Left ventricle myocardium inferior (tissue), 1 donor: Measurements from ENCODE around the gene FAM174B. TPM values are rescaled to one million over a fixed set of nuclear protein-coding genes. Genes with fewer than 3 reads are reported as not detected.
"Not testable (repeated sequence)": the region's sequence is repeated elsewhere in the genome, so short reads cannot be mapped to it uniquely, and the experiment has no call there.

Experiments
- DNase-seq: peaks from one replicate; pipeline ENCODE4 v3.0.0-alpha.2; 2020
- H3K27ac ChIP-seq: fragments of 200-600 bp; replicated peaks from 2 replicates; pipeline ENCODE4 v1.8.0; 2021
- H3K27me3 ChIP-seq: fragments of 200-600 bp; 2 replicates; pipeline ENCODE4 v1.8.0; 2021; ENCODE audit warnings: low read depth
- H3K36me3 ChIP-seq: fragments of 200-600 bp; 2 replicates; pipeline ENCODE4 v1.8.0; 2021
- H3K4me1 ChIP-seq: fragments of 200-600 bp; 2 replicates; pipeline ENCODE4 v1.8.0; 2021
- H3K4me3 ChIP-seq: fragments of 200-600 bp; 2 replicates; pipeline ENCODE4 v1.8.0; 2021; ENCODE audit warnings: mild to moderate bottlenecking, moderate library complexity
- H3K9me3 ChIP-seq: fragments of 200-600 bp; replicated peaks from 2 replicates; pipeline ENCODE4 v1.8.0; 2021
- CTCF ChIP-seq: fragments of 200-600 bp; IDR thresholded peaks from 2 replicates; pipeline ENCODE4 v1.8.0; 2021; ENCODE audit warnings: antibody characterized with exemption, mild to moderate bottlenecking, borderline replicate concordance
- intact Hi-C: fragments of 100-400 bp; cut with micrococcal nuclease; formaldehyde crosslinking; loops from one replicate; pipeline ENCODE4 v1.11.0; 2022
- total RNA-seq: library from RNA; stranded (reverse); fragmentation: NEBNext Ultra II Directional; extraction: Animal tissue kit (Norgen Biotek cat#: 25700); gene quantifications from one replicate; pipeline ENCODE4 v1.2.1, GENCODE V29; 2021
- donor health status: DM: no; HTN: yes; CAD: no; lungs with severe emphysema.

Gene FAM174B
- total RNA-seq, 1 donor from 2014 or later = 17.1 TPM

DNA sequence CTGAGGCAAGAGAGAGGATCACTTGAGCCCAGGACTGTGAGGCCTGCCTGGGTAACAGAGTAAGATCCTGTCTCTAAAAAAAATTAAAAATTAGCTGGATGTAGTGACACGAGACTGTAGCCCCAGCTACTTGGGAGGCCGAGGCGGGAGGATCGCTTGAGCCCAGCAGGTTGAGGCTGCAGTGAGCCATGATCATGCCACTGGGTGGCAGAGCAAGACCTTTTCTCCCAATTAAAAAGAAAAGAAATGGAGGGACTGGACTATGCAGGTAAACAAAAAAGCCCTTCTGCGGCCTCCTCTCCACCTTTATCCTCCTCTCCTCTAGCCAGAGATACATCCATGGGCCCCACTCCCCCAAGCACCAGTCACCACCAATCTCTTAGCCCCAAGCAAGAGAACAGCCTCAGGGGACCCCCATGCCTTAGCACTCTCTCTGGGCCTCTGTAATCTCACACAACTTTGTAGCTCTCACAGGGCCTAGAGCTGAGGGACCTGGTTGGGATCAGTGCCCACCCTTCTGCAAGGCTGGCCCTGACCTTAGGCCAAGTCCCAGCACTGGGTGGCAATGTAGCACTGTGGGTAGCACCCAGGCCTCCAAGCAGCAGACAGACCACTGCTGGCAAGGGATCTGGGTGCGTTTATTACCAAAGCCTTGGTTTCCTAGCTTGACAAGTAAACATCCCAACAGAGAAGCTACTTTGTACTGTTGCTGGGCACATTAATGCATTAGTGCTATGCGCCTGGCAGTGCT, 43.4 kb downstream of the FAM174B start:
- Histone ChIP-seq H3K27ac (no peak overlapping the region), H3K9me3 (no peaks in the 10 kb centered on the region), H3K36me3 (no peaks in the 10 kb centered on the region), H3K27me3 (no peaks in the 10 kb centered on the region), H3K4me3 (no peak overlapping the region), H3K4me1 (peaks cover 7% of the 10 kb centered on the region)
- DNase-seq = no peak
- TF ChIP-seq CTCF = peak; percentile 26
- intact Hi-C loops = no loop called here

DNA sequence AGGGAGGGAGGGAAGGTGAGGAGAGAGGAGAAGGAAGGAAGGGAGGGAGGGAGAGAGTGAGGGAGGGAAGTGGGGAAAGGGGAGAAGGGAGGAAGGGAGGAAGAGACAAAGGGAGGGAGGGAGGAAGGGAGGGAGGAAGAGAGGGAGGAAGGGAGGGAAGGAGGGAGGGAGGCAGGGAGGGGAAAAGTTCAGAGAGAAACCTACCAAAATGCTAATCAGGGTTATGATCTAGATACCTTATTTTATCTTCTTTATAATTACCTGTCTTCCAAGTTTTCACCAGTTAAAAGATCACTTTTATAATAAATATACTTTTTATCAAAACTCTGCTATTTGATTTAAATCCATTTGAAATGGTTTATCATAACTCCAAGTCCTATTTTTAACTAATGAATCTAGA, 44.4 kb downstream of the FAM174B start:
- no peaks in the 10 kb centered on the region for H3K36me3 ChIP-seq
- no peak for TF ChIP-seq CTCF
- no peaks in the 10 kb centered on the region for H3K27me3 ChIP-seq
- no peaks in the 10 kb centered on the region for H3K4me1 ChIP-seq
- H3K9me3 ChIP-seq = no peaks in the 10 kb centered on the region
- intact Hi-C loops = no loop called here
- no peak overlapping the region for H3K4me3 ChIP-seq
- H3K27ac ChIP-seq = no peak overlapping the region
- DNase-seq = no peak

- Histone ChIP-seq H3K27me3 (no peaks in the 10 kb centered on the region), H3K27ac (no peak overlapping the region), H3K4me1 (no peaks in the 10 kb centered on the region), H3K4me3 (no peak overlapping the region), H3K36me3 (no peaks in the 10 kb centered on the region), H3K9me3 (no peaks in the 10 kb centered on the region)
- intact Hi-C loops = no loop called here
- no peak for TF ChIP-seq CTCF
- no peak for DNase-seq
These were observed 45.5 kb downstream of the FAM174B start for GRCh38 chr15:92610101-92610520.

DNA sequence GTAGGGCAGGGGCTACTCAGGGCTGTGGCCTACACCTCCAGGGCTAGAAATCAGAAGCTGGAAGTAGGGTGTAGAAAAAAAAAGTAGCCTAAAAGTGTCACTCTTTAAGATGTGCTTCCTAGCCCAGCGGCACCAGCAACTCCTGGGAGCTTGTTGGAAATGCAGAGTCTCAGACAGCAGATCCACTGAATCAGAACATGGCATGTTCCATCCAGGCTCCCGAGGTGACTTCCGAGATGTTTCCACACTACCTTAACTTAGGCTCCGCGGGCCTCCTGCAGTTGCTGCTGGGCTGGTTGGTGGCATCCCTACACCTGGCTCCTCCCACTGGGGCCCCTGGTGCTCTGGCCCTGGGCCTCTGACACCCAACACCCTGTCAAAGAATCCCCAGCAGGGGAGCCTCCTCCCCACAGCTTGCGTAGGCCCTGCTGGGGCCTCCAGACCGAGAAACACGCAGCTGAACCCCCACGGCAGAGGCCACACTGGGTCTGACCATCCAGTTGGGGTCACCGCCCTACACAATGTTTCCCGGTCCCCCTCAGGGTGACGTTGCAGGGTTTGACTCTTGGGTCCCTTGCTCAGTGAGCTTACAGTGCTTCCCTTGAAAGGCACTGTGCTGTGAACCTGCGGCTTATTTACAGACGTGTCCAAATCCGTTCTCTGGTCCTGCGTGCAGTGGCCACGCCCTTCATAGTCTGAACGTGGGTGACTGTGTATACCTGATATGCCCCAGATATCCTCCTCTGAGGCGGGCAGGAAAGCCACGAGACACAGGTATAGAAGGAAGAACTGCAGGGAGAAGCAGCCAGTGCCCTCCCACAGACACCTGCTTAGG, 46.5 kb downstream of the FAM174B start:
- H3K36me3 ChIP-seq = no peaks in the 10 kb centered on the region
- no peak overlapping the region for H3K27ac ChIP-seq
- no peak overlapping the region for H3K4me3 ChIP-seq
- no peak for DNase-seq
- intact Hi-C loops = no loop called here
- no peak for TF ChIP-seq CTCF
- H3K27me3 ChIP-seq = no peaks in the 10 kb centered on the region
- no peaks in the 10 kb centered on the region for H3K4me1 ChIP-seq
- no peaks in the 10 kb centered on the region for H3K9me3 ChIP-seq

DNA sequence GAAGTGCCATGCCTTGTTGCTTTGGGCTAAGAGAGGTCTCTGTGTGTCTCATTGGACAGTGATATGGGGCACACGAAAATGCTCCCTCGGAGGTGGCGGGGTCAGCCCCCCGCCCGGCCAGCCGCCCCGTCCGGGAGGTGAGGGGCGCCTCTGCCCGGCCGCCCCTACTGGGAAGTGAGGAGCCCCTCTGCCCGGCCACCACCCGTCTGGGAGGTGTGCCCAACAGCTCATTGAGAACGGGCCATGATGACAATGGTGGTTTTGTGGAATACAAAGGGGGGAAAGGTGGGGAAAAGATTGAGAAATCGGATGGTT, 48.8 kb downstream of the FAM174B start:
- H3K4me1 ChIP-seq, H3K36me3 ChIP-seq, DNase-seq, H3K4me3 ChIP-seq, intact Hi-C loops, H3K9me3 ChIP-seq, H3K27ac ChIP-seq, H3K27me3 ChIP-seq: not testable (repeated sequence)
